Measurements from ENCODE around the gene C12orf43.

DNA sequence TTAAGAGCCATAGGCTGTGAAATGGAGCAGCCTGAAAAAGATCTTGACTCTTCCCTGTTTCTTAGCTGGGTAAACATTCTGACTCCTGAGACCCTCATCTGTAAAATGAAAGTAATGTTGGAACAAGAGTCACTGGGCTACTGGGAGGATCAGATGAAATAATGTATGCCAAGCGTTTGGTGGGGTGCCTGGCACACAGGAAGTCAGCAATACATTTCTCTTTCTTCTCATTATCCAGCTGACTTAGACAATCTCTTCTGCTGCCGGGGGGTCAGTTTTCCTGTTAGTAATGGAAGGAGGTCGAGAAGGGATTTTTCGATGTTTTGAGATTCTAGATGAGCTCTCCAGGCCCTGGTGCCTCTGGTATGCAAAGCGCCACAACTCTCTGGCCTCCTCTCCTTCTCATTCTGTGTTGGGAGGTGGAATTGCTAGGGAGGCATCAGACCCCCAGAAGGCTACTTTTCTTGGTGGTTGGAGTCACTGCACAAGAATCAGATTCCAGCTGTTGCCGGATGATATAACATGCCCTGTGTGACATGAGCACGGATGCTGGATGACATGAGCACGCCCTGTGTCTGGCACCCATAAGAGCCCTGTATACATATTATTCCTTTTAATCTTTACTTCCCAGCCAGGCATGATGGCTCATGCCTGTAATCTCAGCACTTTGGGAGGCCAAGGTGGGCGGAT, 18.5 kb upstream of the C12orf43 start:
- TF ChIP-seq, protein P1, sequence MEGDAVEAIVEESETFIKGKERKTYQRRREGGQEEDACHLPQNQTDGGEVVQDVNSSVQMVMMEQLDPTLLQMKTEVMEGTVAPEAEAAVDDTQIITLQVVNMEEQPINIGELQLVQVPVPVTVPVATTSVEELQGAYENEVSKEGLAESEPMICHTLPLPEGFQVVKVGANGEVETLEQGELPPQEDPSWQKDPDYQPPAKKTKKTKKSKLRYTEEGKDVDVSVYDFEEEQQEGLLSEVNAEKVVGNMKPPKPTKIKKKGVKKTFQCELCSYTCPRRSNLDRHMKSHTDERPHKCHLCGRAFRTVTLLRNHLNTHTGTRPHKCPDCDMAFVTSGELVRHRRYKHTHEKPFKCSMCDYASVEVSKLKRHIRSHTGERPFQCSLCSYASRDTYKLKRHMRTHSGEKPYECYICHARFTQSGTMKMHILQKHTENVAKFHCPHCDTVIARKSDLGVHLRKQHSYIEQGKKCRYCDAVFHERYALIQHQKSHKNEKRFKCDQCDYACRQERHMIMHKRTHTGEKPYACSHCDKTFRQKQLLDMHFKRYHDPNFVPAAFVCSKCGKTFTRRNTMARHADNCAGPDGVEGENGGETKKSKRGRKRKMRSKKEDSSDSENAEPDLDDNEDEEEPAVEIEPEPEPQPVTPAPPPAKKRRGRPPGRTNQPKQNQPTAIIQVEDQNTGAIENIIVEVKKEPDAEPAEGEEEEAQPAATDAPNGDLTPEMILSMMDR (IDR thresholded peaks at IDR 0.05), result no peak
- no peak for TF ChIP-seq EZH2phosphoT487 (IDR thresholded peaks at IDR 0.05)
